Ishikawa (cell line): Measurements from ENCODE around the gene COL8A2.

Source experiments
- CEBPB ChIP-seq: IDR thresholded peaks from 2 replicates; pipeline ENCODE4 v1.6.1; 2012
- CREB1 ChIP-seq: IDR thresholded peaks from 2 replicates; pipeline ENCODE4 v1.6.1; 2012; ENCODE audit warnings: low read depth
- EGR1 ChIP-seq: IDR thresholded peaks from 2 replicates; pipeline ENCODE4 v1.6.1; 2012
- EP300 ChIP-seq: IDR thresholded peaks from 2 replicates; pipeline ENCODE4 v1.6.1; 2012; ENCODE audit warnings: borderline replicate concordance
- FOXM1 ChIP-seq: IDR thresholded peaks from 2 replicates; pipeline ENCODE4 v1.6.1; 2012; ENCODE audit warnings: low read depth, borderline replicate concordance
- NFIC ChIP-seq: IDR thresholded peaks from 2 replicates; pipeline ENCODE4 v1.6.1; 2012
- RAD21 ChIP-seq: IDR thresholded peaks from 2 replicates; pipeline ENCODE4 v1.6.1; 2012; ENCODE audit warnings: low read depth
- TAF1 ChIP-seq: IDR thresholded peaks from 2 replicates; pipeline ENCODE4 v1.6.1; 2012; ENCODE audit warnings: low read depth, mild to moderate bottlenecking
- TCF12 ChIP-seq: IDR thresholded peaks from 2 replicates; pipeline ENCODE4 v1.6.1; 2012; ENCODE audit warnings: low read depth
- TEAD4 ChIP-seq: IDR thresholded peaks from 2 replicates; pipeline ENCODE4 v1.6.1; 2012
- YY1 ChIP-seq: IDR thresholded peaks from 2 replicates; pipeline ENCODE4 v1.6.1; 2012; ENCODE audit warnings: low read depth
- ZBTB7A ChIP-seq: IDR thresholded peaks from 2 replicates; pipeline ENCODE4 v1.6.1; 2012; ENCODE audit warnings: low read depth
- TF ChIP-seq, protein P1 (sequence below): IDR thresholded peaks from 2 replicates; pipeline ENCODE4 v1.6.1; 2012
- TF ChIP-seq, protein P2 (sequence below): IDR thresholded peaks from 2 replicates; pipeline ENCODE4 v1.6.1; 2012; ENCODE audit warnings: low read depth, mild to moderate bottlenecking
- TF ChIP-seq, protein P3 (sequence below): IDR thresholded peaks from 2 replicates; pipeline ENCODE4 v1.6.1; 2012

COL8A2 gene

GRCh38 chr1:36128126-36128904, 3.3 kb upstream of the COL8A2 start:
- TF ChIP-seq RAD21 = no peak
- no peak for TF ChIP-seq CREB1
- TF ChIP-seq YY1 = no peak
- no peak for TF ChIP-seq EGR1
- TF ChIP-seq, protein P1, sequence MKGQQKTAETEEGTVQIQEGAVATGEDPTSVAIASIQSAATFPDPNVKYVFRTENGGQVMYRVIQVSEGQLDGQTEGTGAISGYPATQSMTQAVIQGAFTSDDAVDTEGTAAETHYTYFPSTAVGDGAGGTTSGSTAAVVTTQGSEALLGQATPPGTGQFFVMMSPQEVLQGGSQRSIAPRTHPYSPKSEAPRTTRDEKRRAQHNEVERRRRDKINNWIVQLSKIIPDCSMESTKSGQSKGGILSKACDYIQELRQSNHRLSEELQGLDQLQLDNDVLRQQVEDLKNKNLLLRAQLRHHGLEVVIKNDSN = no peak
- TF ChIP-seq, protein P2, sequence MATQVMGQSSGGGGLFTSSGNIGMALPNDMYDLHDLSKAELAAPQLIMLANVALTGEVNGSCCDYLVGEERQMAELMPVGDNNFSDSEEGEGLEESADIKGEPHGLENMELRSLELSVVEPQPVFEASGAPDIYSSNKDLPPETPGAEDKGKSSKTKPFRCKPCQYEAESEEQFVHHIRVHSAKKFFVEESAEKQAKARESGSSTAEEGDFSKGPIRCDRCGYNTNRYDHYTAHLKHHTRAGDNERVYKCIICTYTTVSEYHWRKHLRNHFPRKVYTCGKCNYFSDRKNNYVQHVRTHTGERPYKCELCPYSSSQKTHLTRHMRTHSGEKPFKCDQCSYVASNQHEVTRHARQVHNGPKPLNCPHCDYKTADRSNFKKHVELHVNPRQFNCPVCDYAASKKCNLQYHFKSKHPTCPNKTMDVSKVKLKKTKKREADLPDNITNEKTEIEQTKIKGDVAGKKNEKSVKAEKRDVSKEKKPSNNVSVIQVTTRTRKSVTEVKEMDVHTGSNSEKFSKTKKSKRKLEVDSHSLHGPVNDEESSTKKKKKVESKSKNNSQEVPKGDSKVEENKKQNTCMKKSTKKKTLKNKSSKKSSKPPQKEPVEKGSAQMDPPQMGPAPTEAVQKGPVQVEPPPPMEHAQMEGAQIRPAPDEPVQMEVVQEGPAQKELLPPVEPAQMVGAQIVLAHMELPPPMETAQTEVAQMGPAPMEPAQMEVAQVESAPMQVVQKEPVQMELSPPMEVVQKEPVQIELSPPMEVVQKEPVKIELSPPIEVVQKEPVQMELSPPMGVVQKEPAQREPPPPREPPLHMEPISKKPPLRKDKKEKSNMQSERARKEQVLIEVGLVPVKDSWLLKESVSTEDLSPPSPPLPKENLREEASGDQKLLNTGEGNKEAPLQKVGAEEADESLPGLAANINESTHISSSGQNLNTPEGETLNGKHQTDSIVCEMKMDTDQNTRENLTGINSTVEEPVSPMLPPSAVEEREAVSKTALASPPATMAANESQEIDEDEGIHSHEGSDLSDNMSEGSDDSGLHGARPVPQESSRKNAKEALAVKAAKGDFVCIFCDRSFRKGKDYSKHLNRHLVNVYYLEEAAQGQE = no peak
- no peak for TF ChIP-seq ZBTB7A
- no peak for TF ChIP-seq FOXM1
- TF ChIP-seq, protein P3, sequence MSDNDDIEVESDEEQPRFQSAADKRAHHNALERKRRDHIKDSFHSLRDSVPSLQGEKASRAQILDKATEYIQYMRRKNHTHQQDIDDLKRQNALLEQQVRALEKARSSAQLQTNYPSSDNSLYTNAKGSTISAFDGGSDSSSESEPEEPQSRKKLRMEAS = no peak
- no peak for TF ChIP-seq EP300
- TF ChIP-seq TAF1 = no peak

GRCh38 chr1:36126797-36127500, 1.9 kb upstream of the COL8A2 start:
- TF ChIP-seq CREB1 = no peak
- no peak for TF ChIP-seq FOXM1
- TF ChIP-seq, protein P2 = no peak
- no peak for TF ChIP-seq EP300
- no peak for TF ChIP-seq YY1
- no peak for TF ChIP-seq ZBTB7A
- no peak for TF ChIP-seq EGR1
- TF ChIP-seq, protein P3 = no peak
- TF ChIP-seq CEBPB = no peak
- TF ChIP-seq TEAD4 = no peak
- TF ChIP-seq NFIC = no peak
- TF ChIP-seq RAD21 = no peak

GRCh38 chr1:36126005-36126716, 1.1 kb upstream of the COL8A2 start:
- TF ChIP-seq CREB1 = no peak
- TF ChIP-seq RAD21 = no peak
- TF ChIP-seq, protein P3 = no peak
- TF ChIP-seq CEBPB = no peak
- no peak for TF ChIP-seq YY1

- no peak for TF ChIP-seq TCF12
- TF ChIP-seq, protein P2 = no peak
- no peak for TF ChIP-seq CREB1
- TF ChIP-seq NFIC = no peak
- no peak for TF ChIP-seq EGR1
- no peak for TF ChIP-seq YY1
- TF ChIP-seq RAD21 = no peak
- TF ChIP-seq TEAD4 = no peak
- no peak for TF ChIP-seq ZBTB7A
- TF ChIP-seq, protein P3 = no peak
- TF ChIP-seq FOXM1 = no peak
- TF ChIP-seq EP300 = no peak
- TF ChIP-seq TAF1 = no peak
- TF ChIP-seq CEBPB = no peak
- TF ChIP-seq, protein P1 = no peak
Measured at GRCh38 chr1:36124404-36125128, 456 bp downstream of the COL8A2 start.
